AML-193 (cell line): ENCODE measurements around the gene MAP10.

Experiments used
- DNase-seq, 2 experiments: peaks; one replicate each; lab custom pipeline; 2025; lab: John Stamatoyannopoulos, UW

The MAP10 gene

DNA sequence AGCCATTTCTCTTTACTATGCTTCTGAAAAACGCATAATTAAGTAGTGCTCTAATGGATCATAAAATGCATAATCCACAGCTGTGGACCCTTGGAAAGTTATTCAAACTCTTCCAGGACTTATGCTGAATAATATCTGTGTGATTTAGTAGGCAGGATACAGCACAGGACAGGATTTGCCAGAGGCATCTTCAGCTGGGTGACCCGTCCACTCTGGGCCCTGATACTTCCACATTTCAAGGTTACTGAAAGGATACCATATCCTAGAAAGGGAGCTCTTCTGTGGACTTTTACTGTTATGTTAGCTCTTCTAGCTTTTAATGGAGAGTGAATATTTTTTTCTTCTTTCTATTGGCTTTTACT lies 49.6 kb downstream of the MAP10 start:
- DNase-seq: no peak

DNA sequence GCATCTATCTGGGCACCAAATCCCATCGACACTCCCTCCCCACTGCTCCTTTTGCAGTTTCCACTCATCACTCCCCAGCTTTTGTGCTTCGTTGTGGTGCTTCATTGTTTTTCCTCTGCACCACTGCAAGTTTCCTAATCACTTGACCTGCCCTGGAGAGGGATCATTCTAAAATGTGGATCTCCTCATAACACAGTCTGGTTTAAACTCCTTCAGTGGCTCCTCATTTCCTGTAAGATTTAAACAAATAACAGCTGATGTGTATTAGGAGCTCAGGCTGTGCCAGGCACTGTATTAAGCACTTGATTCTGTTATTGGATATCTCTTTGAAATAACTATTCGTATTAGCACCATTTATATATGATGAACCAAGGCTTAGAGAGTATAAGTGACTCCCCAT lies 51.3 kb downstream of the MAP10 start:
- DNase-seq: no peak
